GM12873 (cell line): ENCODE results near the gene CABLES1.

Experiments used
- CTCF ChIP-seq: IDR thresholded peaks from 2 replicates; pipeline ENCODE4 v1.5.1; 2012; ENCODE audit warnings: low read depth, mild to moderate bottlenecking, moderate library complexity, low read length, control low read depth; ENCODE audit not compliant: insufficient read depth; ENCODE audit errors: missing control alignments

Gene CABLES1

GRCh38 chr18:23282437-23282781 is 147.1 kb downstream of the CABLES1 start:
- no peak for TF ChIP-seq CTCF

GRCh38 chr18:23283916-23284430 is 148.7 kb downstream of the CABLES1 start:
- no peak for TF ChIP-seq CTCF

- TF ChIP-seq CTCF, result no peak
Observed at GRCh38 chr18:23284629-23285028, 149.3 kb downstream of the CABLES1 start.

- no peak for TF ChIP-seq CTCF
Observed at GRCh38 chr18:23291456-23292205, 156.3 kb downstream of the CABLES1 start.

GRCh38 chr18:23300231-23300805 is 165.0 kb downstream of the CABLES1 start:
- TF ChIP-seq CTCF, result no peak

GRCh38 chr18:23301972-23302371 is 166.7 kb downstream of the CABLES1 start:
- no peak for TF ChIP-seq CTCF

GRCh38 chr18:23302511-23302850 is 167.2 kb downstream of the CABLES1 start:
- no peak for TF ChIP-seq CTCF
